ENCODE measurements around the gene TEX30.

The TEX30 gene

GRCh38 chr13:102779436-102780159 is 6.0 kb upstream of the TEX30 start:
- DNase-seq (ENCODE audit: low read depth), result no peak

GRCh38 chr13:102777736-102778135 is 4.2 kb upstream of the TEX30 start:
- DNase-seq (ENCODE audit: low read depth), result no peak

GRCh38 chr13:102776271-102776670 is 2.7 kb upstream of the TEX30 start:
- no peak for DNase-seq (ENCODE audit: low read depth)

- DNase-seq (ENCODE audit: low read depth), result no peak
Observed at GRCh38 chr13:102774591-102775520, 1.3 kb upstream of the TEX30 start.

- DNase-seq (ENCODE audit: low read depth), result no peak
Observed at GRCh38 chr13:102774214-102774568, 605 bp upstream of the TEX30 start.

- DNase-seq (ENCODE audit: low read depth), result no peak
Observed at GRCh38 chr13:102772042-102772425, 1.6 kb downstream of the TEX30 start.

GRCh38 chr13:102771298-102772041 is 2.1 kb downstream of the TEX30 start:
- DNase-seq (ENCODE audit: low read depth), result no peak

GRCh38 chr13:102770435-102770834 is 3.2 kb downstream of the TEX30 start:
- DNase-seq (ENCODE audit: low read depth), result no peak

- DNase-seq (ENCODE audit: low read depth), result no peak
Observed at GRCh38 chr13:102769679-102770078, 3.9 kb downstream of the TEX30 start.

GRCh38 chr13:102768909-102769308 is 4.7 kb downstream of the TEX30 start:
- no peak for DNase-seq (ENCODE audit: low read depth)

GRCh38 chr13:102763741-102764140 is 9.8 kb downstream of the TEX30 start:
- no peak for DNase-seq (ENCODE audit: low read depth)

- DNase-seq (ENCODE audit: low read depth), result no peak
Observed at GRCh38 chr13:102761071-102761470, 12.5 kb downstream of the TEX30 start.

GRCh38 chr13:102758842-102759241 is 14.7 kb downstream of the TEX30 start:
- DNase-seq (ENCODE audit: low read depth), result no peak

GRCh38 chr13:102757006-102757405 is 16.6 kb downstream of the TEX30 start:
- no peak for DNase-seq (ENCODE audit: low read depth)

GRCh38 chr13:102751886-102752285 is 21.7 kb downstream of the TEX30 start:
- DNase-seq (ENCODE audit: low read depth), result no peak

GRCh38 chr13:102742506-102742905 is 31.1 kb downstream of the TEX30 start:
- DNase-seq (ENCODE audit: low read depth), result no peak

GRCh38 chr13:102742101-102742500 is 31.5 kb downstream of the TEX30 start:
- no peak for DNase-seq (ENCODE audit: low read depth)

- no peak for DNase-seq (ENCODE audit: low read depth)
Observed at GRCh38 chr13:102729560-102730270, 43.9 kb downstream of the TEX30 start.

GRCh38 chr13:102726430-102726829 is 47.2 kb downstream of the TEX30 start:
- no peak for DNase-seq (ENCODE audit: low read depth)

- no peak for DNase-seq (ENCODE audit: low read depth)
Observed at GRCh38 chr13:102724923-102725322, 48.7 kb downstream of the TEX30 start.

- no peak for DNase-seq (ENCODE audit: low read depth)
Observed at GRCh38 chr13:102721800-102722231, 51.8 kb downstream of the TEX30 start.

GRCh38 chr13:102718746-102719145 is 54.8 kb downstream of the TEX30 start:
- DNase-seq (ENCODE audit: low read depth), result no peak
